ENCODE results near the gene RSPH6A. TPM values are rescaled to one million over a fixed set of nuclear protein-coding genes. Genes with fewer than 3 reads are reported as not detected.
A peak's percentile ranks its signal among the peaks of the same experiment; 100 is the strongest.
"Not testable (repeated sequence)": the region's sequence is repeated elsewhere in the genome, so short reads cannot be mapped to it uniquely, and the experiment has no call there.

The RSPH6A gene
- total RNA-seq, 1 donor from 2014 or later = under 0.01 TPM

- peak in 1 of 2 donors; percentile 30 for DNase-seq (ENCODE audit: low read depth in 2 of 2)
These were observed 48.2 kb downstream of the RSPH6A start for GRCh38 chr19:45766869-45767346.

- no peak for DNase-seq (ENCODE audit: low read depth in 2 of 2)
These were observed 48.7 kb downstream of the RSPH6A start for GRCh38 chr19:45766296-45766868.

- DNase-seq (ENCODE audit: low read depth in 2 of 2) = no peak
These were observed 49.3 kb downstream of the RSPH6A start for GRCh38 chr19:45765702-45766295.

- DNase-seq (ENCODE audit: low read depth in 2 of 2) = no peak
These were observed 50.0 kb downstream of the RSPH6A start for GRCh38 chr19:45764945-45765701.

- no peak for DNase-seq (ENCODE audit: low read depth in 2 of 2)
These were observed 50.6 kb downstream of the RSPH6A start for GRCh38 chr19:45764475-45764874.

- DNase-seq (ENCODE audit: low read depth in 2 of 2) = no peak
These were observed 51.3 kb downstream of the RSPH6A start for GRCh38 chr19:45763691-45764294.

GRCh38 chr19:45762870-45763631, 52.1 kb downstream of the RSPH6A start:
- no peak for DNase-seq (ENCODE audit: low read depth in 2 of 2)

GRCh38 chr19:45761714-45762113, 53.4 kb downstream of the RSPH6A start:
- no peak for DNase-seq (ENCODE audit: low read depth in 2 of 2)

GRCh38 chr19:45758921-45759320, 56.2 kb downstream of the RSPH6A start:
- DNase-seq (ENCODE audit: low read depth in 2 of 2) = no peak

GRCh38 chr19:45757695-45758094, 57.4 kb downstream of the RSPH6A start:
- DNase-seq (ENCODE audit: low read depth in 2 of 2) = no peak

GRCh38 chr19:45754323-45754722, 60.8 kb downstream of the RSPH6A start:
- DNase-seq (ENCODE audit: low read depth in 2 of 2) = no peak

- no peak for DNase-seq (ENCODE audit: low read depth in 2 of 2)
These were observed 61.6 kb downstream of the RSPH6A start for GRCh38 chr19:45753548-45753947.

- no peak for DNase-seq (ENCODE audit: low read depth in 2 of 2)
These were observed 62.5 kb downstream of the RSPH6A start for GRCh38 chr19:45752639-45753038.

GRCh38 chr19:45751483-45751882, 63.6 kb downstream of the RSPH6A start:
- not testable (repeated sequence) for DNase-seq (ENCODE audit: low read depth in 2 of 2)

GRCh38 chr19:45747513-45747912, 67.6 kb downstream of the RSPH6A start:
- DNase-seq (ENCODE audit: low read depth in 2 of 2) = no peak

GRCh38 chr19:45746866-45747265, 68.2 kb downstream of the RSPH6A start:
- no peak for DNase-seq (ENCODE audit: low read depth in 2 of 2)

Other genes starting within 250 kb of the RSPH6A start
- gene OPA3, start 230.5 kb downstream of the RSPH6A start, total RNA-seq = 3.1 and 5.4 TPM in 2 replicates
- 1.1 and 1.6 TPM in 2 replicates for gene GPR4, start 213.1 kb downstream of the RSPH6A start, total RNA-seq
- 8.9 and 15.1 TPM in 2 replicates for gene EML2, start 175.9 kb downstream of the RSPH6A start, total RNA-seq
- gene GIPR, start 147.1 kb downstream of the RSPH6A start, total RNA-seq = under 0.01 TPM in 2 replicates
- gene SNRPD2, start 123.4 kb downstream of the RSPH6A start, total RNA-seq = 331 and 391 TPM in 2 replicates
- 5.9 and 7.7 TPM in 2 replicates for gene QPCTL, start 122.6 kb downstream of the RSPH6A start, total RNA-seq
- 3.5 and 4.4 TPM in 2 replicates for gene FBXO46, start 84.4 kb downstream of the RSPH6A start, total RNA-seq
- not detected in 2 replicates for gene MEIOSIN, start 81.9 kb downstream of the RSPH6A start, total RNA-seq
- gene SIX5, start 46.1 kb downstream of the RSPH6A start, total RNA-seq = 3.3 and 5.0 TPM in 2 replicates
- 4.4 and 7.7 TPM in 2 replicates for gene DMPK, start 32.8 kb downstream of the RSPH6A start, total RNA-seq
- 11.6 and 19.4 TPM in 2 replicates for gene DMWD, start 22.5 kb downstream of the RSPH6A start, total RNA-seq
- 18.1 and 21.4 TPM in 2 replicates for gene SYMPK, start 47.8 kb upstream of the RSPH6A start, total RNA-seq
- gene FOXA3, start 49.0 kb upstream of the RSPH6A start, total RNA-seq = under 0.01 TPM in 2 replicates
- gene IRF2BP1, start 70.8 kb upstream of the RSPH6A start, total RNA-seq = 13.1 and 20.0 TPM in 2 replicates
- 0.87 and 1.2 TPM in 2 replicates for gene MYPOP, start 87.3 kb upstream of the RSPH6A start, total RNA-seq
- gene NANOS2, start 99.5 kb upstream of the RSPH6A start, total RNA-seq = not detected in 2 replicates
- gene NOVA2, start 158.6 kb upstream of the RSPH6A start, total RNA-seq = 3.7 and 6.2 TPM in 2 replicates
- 3.3 and 6.0 TPM in 2 replicates for gene CCDC61, start 180.2 kb upstream of the RSPH6A start, total RNA-seq
- not detected in 2 replicates for gene PGLYRP1, start 207.7 kb upstream of the RSPH6A start, total RNA-seq
- gene IGFL4, start 225.7 kb upstream of the RSPH6A start, total RNA-seq = not detected in 2 replicates

Measured in lung microvascular endothelial cell (primary cell).